Endothelial cell (in vitro differentiated cells): Measurements from ENCODE around the gene ATP6V0D1. TPM values are rescaled to one million over a fixed set of nuclear protein-coding genes. Genes with fewer than 3 reads are reported as not detected.

ENCODE experiments used
- DNase-seq: peaks from one replicate; pipeline ENCODE4 v3.0.0; 2021; ENCODE audit warnings: low spot score
- H3K27ac Mint-ChIP-seq: one replicate; pipeline ENCODE4 v1.8.0; 2021; ENCODE audit warnings: mixed read lengths, inconsistent platforms; ENCODE audit not compliant: unreplicated experiment
- H3K27me3 Mint-ChIP-seq: one replicate; pipeline ENCODE4 v1.8.0; 2021; ENCODE audit warnings: mild to moderate bottlenecking, moderate library complexity, mixed read lengths, inconsistent platforms; ENCODE audit not compliant: unreplicated experiment
- H3K36me3 Mint-ChIP-seq: one replicate; pipeline ENCODE4 v1.8.0; 2021; ENCODE audit warnings: mild to moderate bottlenecking, low read depth, mixed read lengths, inconsistent platforms; ENCODE audit not compliant: unreplicated experiment
- H3K4me1 Mint-ChIP-seq: one replicate; pipeline ENCODE4 v1.8.0; 2021; ENCODE audit warnings: mild to moderate bottlenecking, mixed read lengths, inconsistent platforms; ENCODE audit not compliant: unreplicated experiment
- H3K4me3 Mint-ChIP-seq: one replicate; pipeline ENCODE4 v1.8.0; 2021; ENCODE audit warnings: mild to moderate bottlenecking, mixed read lengths, inconsistent platforms; ENCODE audit not compliant: unreplicated experiment
- H3K9me3 Mint-ChIP-seq: one replicate; pipeline ENCODE4 v1.8.0; 2021; ENCODE audit warnings: mixed read lengths, inconsistent platforms; ENCODE audit not compliant: unreplicated experiment
- total RNA-seq: library from RNA; stranded (reverse); fragmentation: NEBNext Ultra II Directional; extraction: Animal tissue kit (Norgen Biotek cat#: 25700); gene quantifications from one replicate; pipeline ENCODE4 v1.2.1, GENCODE V29; 2021; ENCODE audit not compliant: unreplicated experiment
- TF ChIP-seq, protein P1 (sequence below): fragments of 200-600 bp; sonication (generic); IDR thresholded peaks from one replicate; pipeline ENCODE4 v1.5.0; 2021; ENCODE audit warnings: antibody characterized with exemption; ENCODE audit not compliant: unreplicated experiment

The ATP6V0D1 gene
- total RNA-seq, 1 donor from 2014 or later = 107 TPM

- H3K4me1 Mint-ChIP-seq = peaks cover 23% of the 10 kb centered on the region
- peaks cover 42% of the 10 kb centered on the region for H3K27me3 Mint-ChIP-seq
- H3K4me3 Mint-ChIP-seq = peak within 1 kb of the TSS; percentile 90
- H3K27ac Mint-ChIP-seq = peak within 1 kb of the TSS; percentile 52
- TF ChIP-seq, protein P1, sequence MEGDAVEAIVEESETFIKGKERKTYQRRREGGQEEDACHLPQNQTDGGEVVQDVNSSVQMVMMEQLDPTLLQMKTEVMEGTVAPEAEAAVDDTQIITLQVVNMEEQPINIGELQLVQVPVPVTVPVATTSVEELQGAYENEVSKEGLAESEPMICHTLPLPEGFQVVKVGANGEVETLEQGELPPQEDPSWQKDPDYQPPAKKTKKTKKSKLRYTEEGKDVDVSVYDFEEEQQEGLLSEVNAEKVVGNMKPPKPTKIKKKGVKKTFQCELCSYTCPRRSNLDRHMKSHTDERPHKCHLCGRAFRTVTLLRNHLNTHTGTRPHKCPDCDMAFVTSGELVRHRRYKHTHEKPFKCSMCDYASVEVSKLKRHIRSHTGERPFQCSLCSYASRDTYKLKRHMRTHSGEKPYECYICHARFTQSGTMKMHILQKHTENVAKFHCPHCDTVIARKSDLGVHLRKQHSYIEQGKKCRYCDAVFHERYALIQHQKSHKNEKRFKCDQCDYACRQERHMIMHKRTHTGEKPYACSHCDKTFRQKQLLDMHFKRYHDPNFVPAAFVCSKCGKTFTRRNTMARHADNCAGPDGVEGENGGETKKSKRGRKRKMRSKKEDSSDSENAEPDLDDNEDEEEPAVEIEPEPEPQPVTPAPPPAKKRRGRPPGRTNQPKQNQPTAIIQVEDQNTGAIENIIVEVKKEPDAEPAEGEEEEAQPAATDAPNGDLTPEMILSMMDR = no peak
- DNase-seq = no peak
- no peaks in the 10 kb centered on the region for H3K9me3 Mint-ChIP-seq
- no peaks in the 10 kb centered on the region for H3K36me3 Mint-ChIP-seq
Measured at GRCh38 chr16:67528222-67528869, 47.4 kb upstream of the ATP6V0D1 start, which contains the start of gene RIPOR1. Gene RIPOR1, plus strand, starts transcription at chr16:67528829. Its CDS starts 9,618 bp downstream, at chr16:67538447.

DNA sequence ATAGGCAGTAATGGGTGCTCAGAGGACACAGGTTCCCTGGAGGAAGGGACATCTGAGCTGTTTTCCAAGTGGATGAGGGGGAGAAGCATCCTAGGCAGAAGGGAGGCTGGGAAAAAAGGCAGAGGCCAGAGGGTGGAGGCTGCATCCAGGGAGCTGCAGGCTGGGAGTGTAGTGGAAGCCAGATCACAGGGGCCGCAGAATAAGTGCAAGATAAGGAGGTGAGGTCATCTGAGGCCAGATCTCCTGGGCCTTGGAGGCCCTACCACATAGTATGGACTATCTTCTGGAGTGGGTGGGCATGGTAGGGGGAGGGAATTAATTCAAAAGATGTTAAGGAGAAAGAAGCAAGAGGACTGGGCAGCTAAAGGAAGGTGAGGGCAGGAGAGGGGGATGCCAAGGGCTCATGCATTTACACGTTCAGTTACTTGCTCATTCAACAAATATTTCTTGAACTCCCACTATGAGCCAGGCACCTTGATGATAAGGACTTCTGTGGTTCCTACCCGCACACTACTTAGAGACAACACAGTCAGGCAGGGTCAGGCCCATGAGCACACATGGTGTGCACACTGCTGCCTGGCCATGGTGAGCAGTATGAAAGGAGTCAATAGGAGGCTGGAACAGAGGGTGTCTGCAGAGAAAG, 45.3 kb upstream of the ATP6V0D1 start:
- no peak overlapping the region for H3K27ac Mint-ChIP-seq
- H3K9me3 Mint-ChIP-seq = no peaks in the 10 kb centered on the region
- H3K27me3 Mint-ChIP-seq = peaks cover 29% of the 10 kb centered on the region
- H3K4me3 Mint-ChIP-seq = no peak overlapping the region
- no peaks in the 10 kb centered on the region for H3K36me3 Mint-ChIP-seq
- peaks cover 15% of the 10 kb centered on the region for H3K4me1 Mint-ChIP-seq
- TF ChIP-seq, protein P1 = no peak
- no peak for DNase-seq

- DNase-seq = no peak
- TF ChIP-seq, protein P1 = no peak
- Mint-ChIP-seq H3K9me3 (no peaks in the 10 kb centered on the region), H3K27ac (peak overlapping the region; percentile 24), H3K4me1 (peaks cover 8% of the 10 kb centered on the region), H3K27me3 (peaks cover 25% of the 10 kb centered on the region), H3K4me3 (no peak overlapping the region), H3K36me3 (no peaks in the 10 kb centered on the region)
Measured at GRCh38 chr16:67525176-67525860, 44.4 kb upstream of the ATP6V0D1 start.

GRCh38 chr16:67521095-67521804, 40.3 kb upstream of the ATP6V0D1 start:
- peaks cover 7% of the 10 kb centered on the region for H3K36me3 Mint-ChIP-seq
- peak overlapping the region; percentile 89 for H3K4me3 Mint-ChIP-seq
- H3K9me3 Mint-ChIP-seq = no peaks in the 10 kb centered on the region
- peak; percentile 100 for DNase-seq
- H3K4me1 Mint-ChIP-seq = peaks cover 27% of the 10 kb centered on the region
- H3K27me3 Mint-ChIP-seq = peaks cover 21% of the 10 kb centered on the region
- TF ChIP-seq, protein P1 = peak; percentile 90
- H3K27ac Mint-ChIP-seq = peak overlapping the region; percentile 94
